Measurements from ENCODE around the gene KLF17.
"Not testable (repeated sequence)": the region's sequence is repeated elsewhere in the genome, so short reads cannot be mapped to it uniquely, and the experiment has no call there.

KLF17 gene

GRCh38 chr1:44110916-44111315 lies 7.7 kb upstream of the KLF17 start:
- DNase-seq (ENCODE audit: low read depth): no peak

- DNase-seq (ENCODE audit: low read depth): no peak
Observed at GRCh38 chr1:44111861-44112260, 6.8 kb upstream of the KLF17 start.

GRCh38 chr1:44112486-44112885 lies 6.1 kb upstream of the KLF17 start:
- DNase-seq (ENCODE audit: low read depth): no peak

- DNase-seq (ENCODE audit: low read depth): no peak
Observed at GRCh38 chr1:44113095-44113609, 5.5 kb upstream of the KLF17 start.

- DNase-seq (ENCODE audit: low read depth): no peak
Observed at GRCh38 chr1:44114098-44114497, 4.5 kb upstream of the KLF17 start.

GRCh38 chr1:44117272-44117671 lies 1.3 kb upstream of the KLF17 start:
- not testable (repeated sequence) for DNase-seq (ENCODE audit: low read depth)

- no peak for DNase-seq (ENCODE audit: low read depth)
Observed at GRCh38 chr1:44119525-44119924, 904 bp downstream of the KLF17 start.

GRCh38 chr1:44120398-44120949 lies 1.9 kb downstream of the KLF17 start:
- DNase-seq (ENCODE audit: low read depth): no peak

GRCh38 chr1:44129616-44130500 lies 11.2 kb downstream of the KLF17 start:
- DNase-seq (ENCODE audit: low read depth): no peak

- DNase-seq (ENCODE audit: low read depth): no peak
Observed at GRCh38 chr1:44131411-44131810, 12.8 kb downstream of the KLF17 start.

GRCh38 chr1:44134071-44134920 lies 15.7 kb downstream of the KLF17 start:
- no peak for DNase-seq (ENCODE audit: low read depth)

GRCh38 chr1:44135886-44136285 lies 17.3 kb downstream of the KLF17 start:
- DNase-seq (ENCODE audit: low read depth): no peak

GRCh38 chr1:44138239-44138638 lies 19.6 kb downstream of the KLF17 start:
- no peak for DNase-seq (ENCODE audit: low read depth)

- not testable (repeated sequence) for DNase-seq (ENCODE audit: low read depth)
Observed at GRCh38 chr1:44139565-44139964, 20.9 kb downstream of the KLF17 start.

- no peak for DNase-seq (ENCODE audit: low read depth)
Observed at GRCh38 chr1:44141531-44141930, 22.9 kb downstream of the KLF17 start, which contains the start of gene KLF18. Gene KLF18 (minus strand): TSS chr1:44141631. CDS start chr1:44141631, 0 bp downstream.

- no peak for DNase-seq (ENCODE audit: low read depth)
Observed at GRCh38 chr1:44144962-44145756, 26.5 kb downstream of the KLF17 start.

GRCh38 chr1:44146536-44147361 lies 28.1 kb downstream of the KLF17 start:
- no peak for DNase-seq (ENCODE audit: low read depth)

- DNase-seq (ENCODE audit: low read depth): no peak
Observed at GRCh38 chr1:44147582-44147981, 29.0 kb downstream of the KLF17 start.

GRCh38 chr1:44151332-44151731 lies 32.7 kb downstream of the KLF17 start:
- DNase-seq (ENCODE audit: low read depth): no peak

GRCh38 chr1:44151808-44152207 lies 33.2 kb downstream of the KLF17 start:
- no peak for DNase-seq (ENCODE audit: low read depth)

GRCh38 chr1:44152692-44153091 lies 34.1 kb downstream of the KLF17 start:
- no peak for DNase-seq (ENCODE audit: low read depth)

All from stimulated activated CD8-positive, alpha-beta memory T cell treated with anti-CD3 and anti-CD28 coated beads, Interleukin-15, amount 100 ng/mL, for 24 hours (primary cell).